NOMO-1 (cell line): ENCODE results near the gene AHDC1.

Source experiments
- DNase-seq, 2 experiments: peaks; one replicate each; lab custom pipeline; 2025; ENCODE audit not compliant: unreplicated experiment in 2 of 2; lab: John Stamatoyannopoulos, UW

AHDC1 gene

DNA sequence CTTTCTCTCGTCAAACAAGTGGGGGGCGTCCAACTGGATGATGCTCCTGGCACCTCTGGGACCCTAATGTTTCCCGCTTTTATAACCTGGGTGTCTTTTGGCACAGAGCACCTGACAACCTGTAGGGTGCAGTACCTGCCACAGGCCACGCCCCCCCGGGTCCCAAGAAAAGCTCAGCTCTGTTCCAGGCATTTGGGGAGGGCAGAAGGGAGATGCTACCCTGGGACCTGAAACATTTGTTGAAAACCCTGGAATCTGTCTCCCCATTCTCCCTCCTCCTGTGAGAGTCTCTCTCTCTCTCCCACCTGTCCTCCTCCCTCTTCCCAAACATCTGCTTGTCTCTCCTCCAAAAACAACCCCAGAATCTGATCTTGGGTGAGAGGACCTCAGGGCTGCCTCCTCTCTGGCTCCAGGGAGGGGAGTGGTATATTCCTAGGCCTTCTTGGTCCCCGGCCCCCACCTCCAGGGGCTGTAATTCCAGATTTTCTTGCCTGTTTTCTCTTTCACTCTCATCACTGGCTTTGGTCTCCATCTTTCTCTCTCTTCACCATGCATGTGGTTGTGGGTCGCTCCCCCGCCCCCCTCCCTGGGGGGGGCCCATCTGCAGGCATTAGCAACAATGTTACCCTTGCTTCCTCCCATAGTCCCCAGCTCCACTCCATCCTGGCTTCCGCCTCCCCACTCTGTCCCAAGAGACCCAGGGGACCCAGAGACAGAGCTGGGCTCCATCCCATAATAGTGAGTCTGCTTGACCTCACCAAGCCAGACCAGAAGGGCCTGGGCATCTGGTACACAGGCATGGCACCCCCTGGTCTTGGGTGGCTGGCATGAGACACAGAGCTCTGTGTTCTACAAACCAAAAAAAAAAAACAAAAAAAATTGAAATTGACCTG is 4.1 kb downstream of the AHDC1 start:
- no peak for DNase-seq

DNA sequence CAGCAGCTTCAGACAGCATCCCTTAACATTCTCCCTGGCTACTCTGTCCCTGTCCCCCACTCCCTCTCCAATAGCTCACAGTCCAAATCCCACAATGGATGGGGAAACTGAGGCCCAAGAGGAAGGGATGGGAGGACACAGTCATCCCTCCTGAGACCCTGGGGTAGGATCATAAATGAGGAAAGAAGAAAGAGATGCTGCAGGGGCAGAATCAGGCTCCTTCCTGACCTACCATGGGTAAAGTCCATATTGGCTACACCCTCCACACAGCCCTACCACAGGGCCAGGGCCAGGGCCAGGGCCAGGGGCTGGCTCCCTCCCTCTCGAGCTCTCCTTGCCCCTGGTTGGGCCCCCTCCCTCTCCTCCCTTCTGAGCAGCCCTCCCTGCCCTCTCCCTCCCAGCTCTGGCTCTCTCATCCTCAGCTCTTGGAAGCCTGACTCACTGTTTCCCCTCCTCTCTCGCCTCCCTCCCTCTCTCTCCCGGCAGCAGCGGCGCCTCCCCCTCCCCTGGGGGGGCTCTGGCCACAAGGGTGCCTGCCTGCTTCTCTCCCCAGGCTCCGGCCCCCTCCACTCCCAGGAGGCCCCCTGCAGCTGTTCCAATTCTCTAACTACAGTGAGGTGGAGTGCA is 4.9 kb downstream of the AHDC1 start:
- no peak for DNase-seq

DNA sequence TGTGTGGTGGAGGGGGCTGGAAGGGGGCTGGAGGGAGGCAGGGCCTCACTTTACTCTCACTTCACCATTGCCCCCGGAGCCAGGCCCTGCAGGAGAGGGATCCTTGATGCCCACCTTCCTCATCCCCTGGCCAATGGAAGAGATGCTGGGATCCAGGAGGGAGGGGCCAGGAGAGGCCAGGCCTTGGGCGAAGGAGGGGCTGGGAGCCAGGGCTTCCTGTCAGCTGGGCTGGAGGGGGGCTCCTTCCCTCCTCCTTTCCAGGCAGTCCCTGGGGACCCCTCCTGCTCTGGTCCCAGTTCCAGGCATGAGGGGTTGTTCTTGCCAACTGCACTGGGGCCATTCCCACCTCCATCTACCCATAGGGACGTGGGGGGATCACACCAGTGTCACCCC is 5.7 kb downstream of the AHDC1 start:
- no peak for DNase-seq

DNA sequence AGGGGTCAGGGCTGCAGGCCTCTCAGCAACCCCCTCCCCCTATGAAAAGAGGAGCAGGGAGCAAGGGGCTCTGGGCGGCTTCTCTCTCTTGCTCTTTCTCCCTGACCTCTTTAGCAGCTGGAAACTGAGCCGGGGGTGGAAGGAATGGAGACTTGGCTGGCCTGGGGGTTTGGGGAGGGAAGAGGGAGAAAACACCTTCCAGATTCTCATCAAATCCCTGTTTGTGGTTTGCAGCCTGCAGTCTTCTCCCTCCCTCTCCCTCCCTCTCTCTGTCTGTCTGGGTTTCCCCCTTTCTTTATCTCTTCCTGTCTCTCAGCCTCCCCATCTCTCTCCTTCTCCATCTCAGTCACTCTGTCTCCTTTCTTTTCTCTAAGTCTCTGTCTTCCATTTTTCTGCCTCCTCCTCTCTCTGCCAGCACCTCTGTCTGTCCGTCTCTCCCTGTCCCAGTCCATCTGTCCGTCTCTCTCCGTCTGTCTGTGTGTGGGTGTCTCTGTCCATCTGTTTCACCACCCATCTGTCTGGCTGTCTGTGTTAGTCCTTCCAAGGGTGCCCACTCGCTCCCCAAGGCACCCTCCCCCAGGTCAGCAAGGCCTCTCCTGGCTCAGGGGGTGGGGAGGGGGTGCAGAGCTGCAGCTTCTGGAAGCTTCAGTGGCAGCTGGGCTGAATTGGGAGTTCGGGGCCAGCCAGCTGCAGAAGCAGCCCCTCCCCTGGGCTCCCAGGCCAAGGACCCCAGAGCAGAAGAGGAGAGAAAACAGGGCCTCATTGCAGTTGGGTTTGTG is 6.2 kb downstream of the AHDC1 start:
- DNase-seq: no peak

DNA sequence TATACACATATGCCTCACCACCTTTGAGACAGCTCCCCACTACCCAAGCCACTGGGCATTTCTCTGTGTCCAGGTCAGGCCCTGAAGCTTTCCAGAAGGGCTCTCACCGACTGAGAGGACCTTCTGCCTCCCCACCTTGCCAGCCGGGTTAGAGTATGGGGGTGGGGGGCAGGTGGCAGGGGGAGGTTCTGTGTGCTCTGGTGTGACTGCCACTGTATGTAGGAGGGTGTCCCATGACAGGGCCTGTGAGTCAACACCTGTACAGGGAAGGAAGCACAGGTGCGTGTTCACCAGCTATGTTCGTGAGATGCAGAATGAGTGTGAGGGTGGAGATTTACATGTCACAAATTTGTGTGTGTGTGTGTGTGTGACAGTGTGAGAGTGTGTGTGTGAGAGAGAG is 7.0 kb downstream of the AHDC1 start:
- DNase-seq: no peak

DNA sequence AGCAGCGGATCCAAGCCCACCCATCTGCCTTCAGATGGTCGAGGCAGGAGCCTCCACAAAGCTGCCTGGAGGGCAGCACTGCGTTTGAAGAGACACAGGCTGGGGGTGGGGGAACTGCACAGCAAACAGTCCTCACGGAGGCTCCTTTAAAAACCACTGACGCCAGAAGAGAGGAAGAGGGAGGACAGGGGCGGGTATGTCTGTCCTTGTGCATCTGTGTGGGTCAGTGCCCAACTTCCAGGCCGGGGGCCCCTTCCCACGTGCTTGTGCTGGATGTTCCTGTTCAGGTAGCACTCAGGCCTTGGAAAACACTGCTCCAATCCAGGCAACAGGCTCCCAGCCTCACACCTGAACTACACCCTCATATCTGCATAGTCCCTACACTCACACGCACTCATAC is 7.7 kb downstream of the AHDC1 start:
- no peak for DNase-seq

DNA sequence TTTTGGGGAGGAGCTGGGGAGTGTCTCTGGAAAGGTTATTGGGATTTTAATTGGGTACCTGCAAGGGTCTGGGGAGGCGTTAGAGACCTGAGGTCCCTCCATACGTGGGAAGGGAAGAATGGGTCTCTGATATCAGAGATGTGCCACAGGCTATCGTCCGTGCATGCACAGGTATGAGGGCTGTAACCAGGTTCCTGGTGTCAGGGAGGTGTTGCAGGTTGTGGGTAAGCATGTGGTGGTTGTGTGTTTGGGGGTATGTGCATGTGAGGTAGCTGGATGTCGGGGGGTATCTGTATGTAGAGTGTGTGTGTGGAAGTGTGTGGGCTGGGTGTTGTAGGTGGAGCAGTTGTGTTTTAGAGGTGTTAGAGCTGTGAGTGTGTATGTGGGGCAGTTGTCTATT is 8.3 kb downstream of the AHDC1 start:
- no peak for DNase-seq

DNA sequence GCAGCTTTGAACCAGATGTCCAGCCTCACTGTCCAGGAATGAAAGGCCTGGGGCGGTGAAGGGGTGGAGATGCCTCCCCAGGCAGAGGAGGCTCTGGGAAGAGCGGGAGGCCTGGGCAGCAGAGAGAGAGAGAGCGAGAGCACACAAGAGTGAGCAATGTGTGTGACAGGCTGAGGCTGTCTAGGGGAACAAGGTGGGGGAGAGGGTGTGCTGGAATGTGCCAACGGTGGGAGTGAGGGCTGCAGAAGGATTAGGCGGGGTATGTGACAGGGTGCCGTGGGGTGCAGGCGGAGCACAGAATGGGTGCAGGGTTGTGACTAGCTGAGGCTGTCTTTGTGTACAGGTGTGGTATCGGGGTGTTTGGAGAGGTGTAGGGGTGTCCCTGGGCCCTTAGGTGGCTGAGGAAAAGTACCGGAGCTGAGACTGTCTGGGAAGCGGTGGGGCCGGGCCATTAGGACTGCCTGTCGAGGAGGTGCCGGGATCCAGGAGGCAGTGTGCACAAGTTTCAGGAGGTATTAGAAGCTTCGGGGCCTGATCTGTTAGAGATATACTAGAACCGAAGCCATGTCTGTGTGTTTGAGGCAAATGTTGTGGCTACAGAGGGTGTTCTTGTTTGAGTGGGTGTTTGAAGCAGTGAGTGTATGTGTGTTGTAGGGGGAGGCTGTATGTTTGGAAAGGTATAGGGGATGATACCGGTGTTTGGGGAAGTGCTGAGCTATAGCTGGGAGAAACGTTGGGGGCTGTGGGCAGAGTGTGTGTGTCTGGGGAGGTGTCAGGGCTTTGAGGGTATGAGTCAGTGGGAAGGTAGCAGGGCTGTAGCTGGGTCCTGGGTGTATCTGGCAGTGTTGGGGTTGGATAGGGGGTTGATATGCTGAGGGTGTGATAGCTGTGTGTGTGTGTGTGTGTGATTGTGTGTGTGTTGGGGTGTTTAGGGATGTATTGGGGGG is 9.1 kb downstream of the AHDC1 start:
- DNase-seq: no peak

DNA sequence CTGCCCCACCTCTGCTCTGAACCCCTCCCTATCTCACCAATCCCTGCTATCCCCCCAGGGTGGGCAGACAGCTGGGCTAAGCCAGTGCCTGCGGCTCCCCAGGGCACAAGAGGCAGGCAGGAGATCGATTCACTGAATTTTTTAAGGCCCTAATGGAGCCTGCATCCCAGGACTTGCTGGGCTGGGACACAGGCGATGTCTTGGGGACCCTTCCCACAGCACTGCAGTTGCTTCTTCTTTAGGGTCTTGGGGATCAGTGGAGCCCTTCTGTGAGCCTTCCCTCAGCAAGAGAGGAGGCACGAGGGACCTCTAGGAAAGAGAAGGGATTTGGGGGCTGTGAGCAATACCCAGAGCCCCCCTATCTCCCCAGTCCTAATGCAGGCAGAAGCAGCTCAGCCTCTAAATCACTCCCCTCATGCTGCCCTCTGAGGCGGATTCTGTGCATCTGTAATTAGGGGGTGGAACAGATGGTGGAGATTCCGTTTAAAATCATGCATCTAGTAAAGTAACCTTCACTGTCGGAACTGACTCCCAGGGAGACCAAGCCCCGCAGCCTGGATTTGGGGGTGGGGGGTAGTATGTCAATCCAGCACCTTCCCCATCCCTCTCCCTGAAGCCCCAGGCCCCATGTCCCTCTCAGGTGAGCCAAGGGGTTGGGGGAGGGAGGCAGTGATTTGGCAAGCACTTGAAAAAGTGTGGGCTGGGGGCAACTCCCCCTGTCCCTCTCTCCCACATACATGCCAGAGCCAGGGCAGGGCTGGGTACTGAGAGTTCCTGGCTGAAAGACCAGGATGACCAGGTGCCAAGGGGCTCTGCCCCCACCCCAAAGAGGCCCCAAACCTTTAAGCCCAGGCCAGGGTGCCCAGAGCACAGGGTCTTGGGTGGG is 10.0 kb downstream of the AHDC1 start:
- no peak for DNase-seq

DNA sequence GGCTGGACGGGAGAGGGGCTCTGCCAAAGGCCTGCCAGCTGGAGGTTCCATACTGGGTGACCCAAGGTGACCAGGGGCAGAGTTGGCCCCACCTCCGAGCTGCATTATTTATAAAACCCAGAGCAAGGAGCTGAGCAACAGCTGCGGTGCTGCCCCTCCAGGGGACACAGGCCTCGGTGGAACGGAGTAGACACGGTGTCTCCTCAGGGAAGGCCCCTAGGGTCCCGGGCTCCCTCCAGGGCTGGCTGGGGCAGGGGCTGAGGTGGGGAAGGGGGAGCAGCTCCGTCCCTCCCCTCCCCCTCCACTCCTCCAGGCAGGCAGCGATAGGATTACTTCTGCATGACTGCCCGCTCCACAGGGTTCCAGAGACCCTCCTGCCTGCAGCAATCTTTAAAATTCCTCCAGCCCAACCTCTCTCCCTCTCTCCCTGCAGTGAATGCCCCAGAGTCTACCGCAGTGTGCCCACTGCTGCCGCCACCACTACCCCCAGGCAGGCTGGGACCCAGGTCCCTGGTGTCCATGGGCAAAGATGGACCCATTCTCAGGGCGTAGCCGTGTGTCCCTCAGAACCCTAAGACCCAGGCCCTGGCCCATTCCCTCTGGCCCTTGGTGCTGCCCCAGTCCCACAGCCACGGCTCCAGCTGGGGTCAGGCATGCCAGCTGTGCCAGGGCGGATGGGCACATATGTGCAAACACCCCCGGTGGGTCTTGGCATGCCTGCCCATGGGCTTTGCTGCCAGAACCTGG is 10.8 kb downstream of the AHDC1 start:
- DNase-seq: no peak

DNA sequence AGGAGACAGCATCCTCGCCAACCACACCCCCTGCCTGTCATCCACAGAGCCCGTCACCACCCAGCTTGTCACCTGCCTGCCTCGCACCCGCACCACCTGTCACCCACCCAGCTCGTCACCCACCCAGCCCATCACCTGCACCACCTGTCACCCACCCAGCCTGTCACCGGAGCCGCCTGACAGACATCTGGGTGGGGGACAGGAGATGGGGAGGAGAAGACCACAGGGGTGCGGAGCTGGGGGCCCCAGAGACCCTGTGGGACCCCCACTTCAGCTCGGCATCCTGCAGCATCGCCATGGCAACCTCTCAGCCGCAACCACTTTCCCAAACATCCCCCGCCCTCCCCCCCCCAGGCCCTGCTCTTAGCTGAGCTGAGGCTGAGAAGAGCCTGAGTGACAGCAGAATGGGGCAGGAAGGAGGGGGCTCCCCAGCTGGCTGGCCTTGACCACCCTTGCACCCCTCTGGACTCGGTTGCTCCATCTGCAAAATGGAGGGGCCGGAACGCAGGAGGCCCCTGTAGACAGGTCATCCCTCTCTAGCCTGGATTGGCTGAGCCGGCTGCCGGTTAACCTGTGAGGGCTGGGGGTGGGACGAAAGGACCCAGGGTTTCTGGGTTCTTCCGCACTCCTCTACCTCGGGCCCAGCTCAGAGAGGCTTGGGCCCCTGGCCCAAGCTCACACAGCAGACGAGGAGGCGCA is 11.6 kb downstream of the AHDC1 start:
- no peak for DNase-seq

DNA sequence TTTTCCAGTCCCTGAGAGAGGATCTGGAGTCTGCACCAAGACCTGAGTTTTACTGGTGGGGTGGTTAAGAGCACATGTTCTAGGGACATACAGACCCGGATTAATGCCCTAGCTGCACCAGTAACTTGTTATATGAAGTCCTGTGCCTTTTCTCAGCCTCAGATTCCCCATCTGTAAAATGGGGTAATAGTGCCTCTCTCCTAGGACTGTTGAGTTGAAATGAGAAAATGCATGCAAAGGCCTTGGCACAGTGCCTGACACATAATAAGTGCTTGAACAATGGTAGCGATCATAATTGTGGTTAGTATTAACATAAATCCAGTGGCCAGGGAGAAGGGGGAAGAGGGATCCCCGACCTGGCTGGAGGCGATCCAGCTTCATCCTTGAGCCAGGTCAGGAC is 12.3 kb downstream of the AHDC1 start:
- no peak for DNase-seq

DNA sequence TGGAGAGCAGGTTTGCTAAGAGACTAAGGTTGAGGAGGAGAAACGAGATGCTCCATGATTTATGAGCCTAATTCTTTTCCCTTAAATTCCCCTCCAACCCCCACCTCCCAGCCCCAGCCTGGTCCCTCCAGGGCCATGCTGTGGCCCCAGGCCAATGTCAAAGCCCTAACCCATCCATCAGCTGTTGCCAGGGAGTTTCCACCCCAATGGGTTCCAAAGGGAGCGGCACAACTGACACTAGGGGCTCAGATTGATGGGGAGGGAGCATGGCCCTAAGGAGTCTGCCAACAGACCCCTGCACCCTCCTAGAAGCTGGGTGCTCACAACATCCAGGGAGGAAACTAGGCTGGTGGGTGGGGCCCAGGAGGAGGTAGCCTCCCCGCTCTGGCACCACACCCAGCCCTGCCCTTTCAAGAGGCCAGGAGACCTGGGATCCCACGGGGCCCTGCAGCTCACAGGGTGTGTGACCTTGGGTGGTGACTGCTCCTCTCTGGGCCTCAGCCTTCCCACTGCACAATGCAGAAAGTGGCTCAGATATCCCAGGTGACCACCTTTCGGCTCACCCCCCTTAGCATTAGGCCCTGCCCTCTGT is 12.9 kb downstream of the AHDC1 start:
- DNase-seq: no peak

DNA sequence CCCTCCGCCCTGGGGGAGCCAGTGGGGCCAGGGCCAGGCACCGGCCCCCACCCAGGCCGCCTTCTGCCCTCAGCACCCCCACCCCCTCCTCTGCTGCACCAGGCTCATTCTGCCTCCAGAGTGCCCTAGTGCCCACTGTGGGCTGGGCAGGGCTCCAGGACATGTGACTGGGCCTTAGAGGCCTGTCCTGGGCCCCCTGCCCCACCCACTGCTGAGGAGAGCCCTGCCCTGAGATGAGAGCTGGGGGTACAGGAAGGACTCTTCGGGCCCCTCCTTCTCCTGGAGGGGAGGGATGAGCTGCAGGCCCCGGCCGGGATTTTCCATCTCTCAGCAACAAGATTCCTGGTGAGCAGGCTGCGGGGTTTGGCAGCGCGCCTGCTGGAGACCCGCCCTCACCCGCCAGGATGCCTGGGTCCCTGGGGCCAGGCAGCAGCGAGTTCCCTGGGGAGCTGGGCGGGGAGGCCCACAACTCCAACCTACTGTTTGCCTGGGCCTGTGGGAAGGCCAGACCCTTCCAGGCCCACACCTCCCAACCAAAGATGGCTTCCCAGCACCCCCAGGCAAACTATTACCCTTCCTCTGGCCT is 14.0 kb downstream of the AHDC1 start:
- DNase-seq: no peak

DNA sequence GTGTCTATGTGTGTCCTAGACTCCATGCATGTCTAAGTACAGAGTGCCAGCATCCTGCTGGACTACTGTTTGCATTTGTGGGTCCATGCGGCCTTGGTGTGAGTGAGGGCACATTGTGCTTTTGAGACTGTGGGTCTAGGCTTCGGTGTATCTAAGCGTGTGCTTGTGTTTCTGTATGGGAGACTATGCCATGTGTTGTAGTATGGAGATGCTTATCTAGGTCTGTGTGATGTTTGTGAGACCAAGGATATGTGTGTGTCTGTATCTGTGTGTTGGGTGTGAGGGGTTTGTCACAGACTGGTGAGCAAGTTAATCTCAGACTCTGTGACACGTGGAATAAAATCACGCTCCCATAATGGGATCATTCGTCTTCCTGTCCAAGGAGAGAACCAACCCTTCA is 14.5 kb downstream of the AHDC1 start:
- no peak for DNase-seq

DNA sequence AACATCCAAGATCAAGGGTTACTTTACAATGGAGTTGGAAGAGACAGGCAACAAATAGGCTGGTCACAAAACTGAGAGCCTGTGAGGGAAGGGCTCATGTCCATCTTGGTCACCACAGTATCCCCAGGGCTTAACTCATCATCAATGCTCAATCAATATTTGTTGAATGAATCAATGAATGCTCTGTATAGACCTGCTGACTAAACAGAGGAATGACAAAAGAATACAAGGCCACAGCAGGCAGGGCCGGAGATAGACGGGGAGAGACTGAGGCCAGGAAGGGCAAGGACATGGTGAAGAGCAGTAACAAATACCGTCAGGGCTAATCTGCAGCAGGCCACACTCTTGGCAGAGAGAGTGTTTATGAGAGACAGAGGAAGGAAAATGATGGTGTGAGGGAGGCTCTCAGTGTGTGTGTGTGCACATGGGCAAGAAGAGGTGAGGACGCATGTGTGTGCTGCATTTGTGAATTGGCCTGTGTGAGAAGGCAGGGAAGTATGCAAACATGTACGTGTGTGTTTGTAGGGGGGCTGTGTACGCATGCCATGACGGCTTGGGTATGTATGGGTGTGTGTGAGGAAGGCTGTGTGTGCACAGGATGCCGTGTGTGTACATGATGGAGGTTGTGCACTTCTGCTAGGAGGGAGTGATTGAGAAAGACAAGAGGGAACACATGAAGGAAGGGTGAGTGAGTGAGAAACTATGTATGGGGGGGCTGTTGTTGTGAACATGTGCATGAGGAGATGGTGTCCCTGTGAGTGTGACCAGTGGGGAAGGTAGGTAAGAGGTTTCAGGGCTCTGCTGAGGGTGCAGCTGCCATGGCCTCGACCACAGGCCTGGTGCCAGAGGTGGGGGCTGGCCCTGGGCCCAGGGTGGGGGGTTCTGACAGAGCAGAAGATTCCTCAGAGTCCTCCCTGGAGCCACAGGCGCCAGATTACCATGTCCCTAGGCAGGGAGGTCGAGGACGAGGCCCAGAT is 15.4 kb downstream of the AHDC1 start:
- no peak for DNase-seq
